Neural cell (in vitro differentiated cells): ENCODE data around the gene FUT7. TPM values are rescaled to one million over a fixed set of nuclear protein-coding genes. Genes with fewer than 3 reads are reported as not detected.

Experiments
- H2AFZ ChIP-seq: fragments of 200-600, 300-800 bp; sonication (generic), shearing (Covaris generic); 2 replicates; pipeline ENCODE4 v1.6.0; 2014; ENCODE audit warnings: low read depth, mild to moderate bottlenecking, antibody characterized with exemption, low read length, moderate library complexity
- H3F3A ChIP-seq: fragments of 200-600 bp; shearing (Covaris generic); 2 replicates; pipeline ENCODE4 v1.6.1; 2016; ENCODE audit warnings: mild to moderate bottlenecking, moderate library complexity, mixed read lengths, antibody characterized with exemption, low read length; ENCODE audit not compliant: insufficient read depth, poor library complexity, severe bottlenecking
- H3K27ac ChIP-seq: fragments of 200-600, 300-800 bp; sonication (generic), shearing (Covaris generic); 2 replicates; pipeline ENCODE4 v1.5.1; 2014; ENCODE audit warnings: mild to moderate bottlenecking, low read length, moderate library complexity
- H3K27me3 ChIP-seq: fragments of 300-800, 200-600 bp; sonication (generic), shearing (Covaris generic); 2 replicates; pipeline ENCODE4 v1.6.0; 2014; ENCODE audit warnings: mild to moderate bottlenecking, low read depth, low read length, moderate library complexity; ENCODE audit not compliant: insufficient read depth
- H3K36me3 ChIP-seq: fragments of 300-800, 200-600 bp; sonication (generic), shearing (Covaris generic); 2 replicates; pipeline ENCODE4 v1.5.1; 2014; ENCODE audit warnings: mild to moderate bottlenecking, antibody characterized with exemption, low read length, moderate library complexity; ENCODE audit not compliant: insufficient read depth
- H3K4me2 ChIP-seq: fragments of 300-800, 200-600 bp; sonication (generic), shearing (Covaris generic); 2 replicates; pipeline ENCODE4 v1.6.0; 2014; ENCODE audit warnings: mild to moderate bottlenecking, low read length
- H3K4me3 ChIP-seq: fragments of 300-800, 200-600 bp; sonication (generic), shearing (Covaris generic); 2 replicates; pipeline ENCODE4 v1.5.1; 2014; ENCODE audit warnings: mild to moderate bottlenecking, low read length, moderate library complexity
- H3K79me2 ChIP-seq: fragments of 200-600 bp; shearing (Covaris generic); replicated peaks from 2 replicates; pipeline ENCODE4 v1.6.0; 2014; ENCODE audit warnings: mild to moderate bottlenecking, low read length, moderate library complexity; ENCODE audit not compliant: insufficient read depth
- H3K9ac ChIP-seq: fragments of 300-800, 200-600 bp; sonication (generic), shearing (Covaris generic); 2 replicates; pipeline ENCODE4 v1.6.1; 2016; ENCODE audit warnings: mild to moderate bottlenecking, low read length, mixed read lengths
- H3K9me2 ChIP-seq: fragments of 200-600 bp; shearing (Covaris generic); 2 replicates; pipeline ENCODE4 v1.6.1; 2016; ENCODE audit warnings: mild to moderate bottlenecking, low read length, mixed read lengths; ENCODE audit not compliant: insufficient read depth
- H3K9me3 ChIP-seq: fragments of 200-600, 300-800 bp; sonication (generic), shearing (Covaris generic); 2 replicates; pipeline ENCODE4 v1.6.1; 2016; ENCODE audit warnings: mild to moderate bottlenecking, mixed run types, low read length, moderate library complexity, mixed read lengths
- H4K20me1 ChIP-seq: fragments of 200-600 bp; shearing (Covaris generic); 2 replicates; pipeline ENCODE4 v1.6.1; 2016; ENCODE audit warnings: mild to moderate bottlenecking, mixed run types; ENCODE audit not compliant: insufficient read depth
- CTCF ChIP-seq: fragments of 450-650 bp; IDR thresholded peaks from 2 replicates; pipeline ENCODE4 v1.5.1; 2014; ENCODE audit warnings: antibody characterized with exemption, mild to moderate bottlenecking, moderate library complexity; ENCODE audit not compliant: poor library complexity, severe bottlenecking
- EP300 ChIP-seq: fragments of 450-650 bp; conservative IDR thresholded peaks from 2 replicates; pipeline ENCODE4 v1.6.1; 2014; ENCODE audit warnings: antibody characterized with exemption, mild to moderate bottlenecking, moderate library complexity; ENCODE audit not compliant: poor library complexity, severe bottlenecking
- EZH2 ChIP-seq: fragments of 200-600, 300-800 bp; shearing (Covaris generic), sonication (generic); IDR thresholded peaks from 2 replicates; pipeline ENCODE4 v1.6.1; 2014; ENCODE audit warnings: antibody characterized with exemption, low read length, borderline replicate concordance, mild to moderate bottlenecking; ENCODE audit not compliant: insufficient read depth, poor library complexity, severe bottlenecking
- MXI1 ChIP-seq: fragments of 450-650 bp; conservative IDR thresholded peaks from 2 replicates; pipeline ENCODE4 v1.6.1; 2014; ENCODE audit warnings: antibody characterized with exemption, mild to moderate bottlenecking; ENCODE audit not compliant: poor library complexity, severe bottlenecking
- POLR2AphosphoS5 ChIP-seq: IDR thresholded peaks from 2 replicates; pipeline ENCODE4 v1.6.1; 2012
- RAD21 ChIP-seq: fragments of 450-650 bp; conservative IDR thresholded peaks from 2 replicates; pipeline ENCODE4 v1.6.1; 2014; ENCODE audit warnings: antibody characterized with exemption, mild to moderate bottlenecking, moderate library complexity
- REST ChIP-seq: IDR thresholded peaks from 2 replicates; pipeline ENCODE4 v1.6.1; 2012; ENCODE audit warnings: borderline replicate concordance
- SMC3 ChIP-seq: fragments of 450-650 bp; conservative IDR thresholded peaks from 2 replicates; pipeline ENCODE4 v1.6.1; 2014; ENCODE audit warnings: antibody characterized with exemption, mild to moderate bottlenecking, moderate library complexity; ENCODE audit not compliant: poor library complexity
- TAF1 ChIP-seq: IDR thresholded peaks from 2 replicates; pipeline ENCODE4 v1.6.1; 2012; ENCODE audit warnings: low read depth
- polyA minus RNA-seq: library from RNA; depleted of rRNA, polyadenylated mRNA; stranded (reverse); fragments of >200 nt; gene quantifications from 2 replicates; pipeline ENCODE4 v1.2.3, GENCODE V29; 2014
- polyA plus RNA-seq: library from polyadenylated mRNA; depleted of rRNA; stranded (reverse); fragments of >200 nt; gene quantifications from 2 replicates; pipeline ENCODE4 v1.2.3, GENCODE V29; 2014

Gene FUT7
- polyA plus RNA-seq = 0.56 and 0.69 TPM in 2 replicates
- not detected in 2 replicates for polyA minus RNA-seq

- Histone ChIP-seq H3K27ac (no peak within 1 kb of the TSS), H3F3A (no peaks in the 10 kb centered on the region), H3K36me3 (no peaks in the 10 kb centered on the region), H2AFZ (no peak within 1 kb of the TSS), H4K20me1 (no peaks in the 10 kb centered on the region), H3K4me3 (no peak within 1 kb of the TSS), H3K9me3 (no peaks in the 10 kb centered on the region), H3K4me2 (no peak within 1 kb of the TSS), H3K27me3 (no peaks in the 10 kb centered on the region), H3K9me2 (no peaks in the 10 kb centered on the region), H3K9ac (no peak within 1 kb of the TSS), H3K79me2 (peaks cover 4% of the 10 kb centered on the region)
- TF ChIP-seq CTCF (no peak), EZH2 (no peak), TAF1 (no peak), REST (no peak), RAD21 (no peak), POLR2AphosphoS5 (no peak), SMC3 (no peak), MXI1 (no peak), EP300 (no peak)
These were observed at the start of gene FUT7 for GRCh38 chr9:137031904-137032640. Gene FUT7, minus strand, starts transcription at chr9:137032088. Its CDS starts 97 bp downstream, at chr9:137031991.

- H3K9me2 ChIP-seq = no peaks in the 10 kb centered on the region
- H3K27ac ChIP-seq = no peak overlapping the region
- H3K36me3 ChIP-seq = no peaks in the 10 kb centered on the region
- no peak overlapping the region for H3K4me2 ChIP-seq
- no peak overlapping the region for H2AFZ ChIP-seq
- H3K27me3 ChIP-seq = peaks cover 59% of the 10 kb centered on the region
- H3K79me2 ChIP-seq = no peaks in the 10 kb centered on the region
- no peak overlapping the region for H3K9ac ChIP-seq
- no peaks in the 10 kb centered on the region for H4K20me1 ChIP-seq
- H3F3A ChIP-seq = no peaks in the 10 kb centered on the region
- H3K4me3 ChIP-seq = no peak overlapping the region
- no peak for TF ChIP-seq RAD21
- TF ChIP-seq EP300 = no peak
- TF ChIP-seq SMC3 = no peak
- no peak for TF ChIP-seq MXI1
- TF ChIP-seq CTCF = no peak
- TF ChIP-seq POLR2AphosphoS5 = no peak
- TF ChIP-seq REST = no peak
- TF ChIP-seq EZH2 = no peak
- no peak for TF ChIP-seq TAF1
- H3K9me3 ChIP-seq = no peaks in the 10 kb centered on the region
These were observed 48.6 kb upstream of the FUT7 start for GRCh38 chr9:137080260-137081122.
